Measurements from ENCODE around the gene NFKB2. TPM values are rescaled to one million over a fixed set of nuclear protein-coding genes. Genes with fewer than 3 reads are reported as not detected.

NFKB2 gene
- total RNA-seq, 1 donor from 2014 or later: 39.9 TPM

DNA sequence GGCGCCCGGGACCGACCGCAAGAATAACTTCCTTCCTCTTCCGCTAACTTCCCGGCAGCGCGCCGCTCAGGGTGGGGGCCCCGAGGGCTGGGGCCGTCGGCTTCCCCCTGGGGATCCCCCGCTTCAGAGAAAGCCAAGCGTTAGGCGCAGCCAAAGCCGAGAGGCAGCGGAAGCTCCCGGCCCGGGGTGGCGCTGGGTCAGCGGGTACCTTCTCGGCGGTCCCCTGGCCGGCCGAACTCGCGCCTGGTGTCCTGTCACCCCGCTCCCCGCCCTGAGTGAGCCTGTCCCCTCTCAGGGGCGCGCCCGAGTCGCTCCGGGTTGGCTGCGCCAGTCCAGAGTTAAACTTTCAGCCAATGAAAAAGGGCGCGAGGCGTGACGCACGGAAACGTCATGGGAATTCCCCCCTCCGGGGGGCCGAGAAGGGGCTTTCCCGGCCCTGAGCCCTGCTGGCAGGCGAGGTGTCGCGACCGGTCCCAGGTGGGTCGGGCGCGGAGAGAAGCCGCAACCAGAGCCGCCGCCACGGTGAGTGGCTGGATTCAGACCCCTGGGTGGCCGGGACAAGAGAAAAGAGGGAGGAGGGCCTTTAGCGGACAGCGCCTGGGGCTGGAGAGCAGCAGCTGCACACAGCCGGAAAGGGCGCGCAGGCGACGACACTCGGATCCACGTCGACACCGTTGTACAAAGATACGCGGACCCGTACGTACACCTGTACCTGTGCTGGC is 1.3 kb upstream of the NFKB2 start:
- FAIRE-seq: no peak
- peaks cover 2% of the 10 kb centered on the region for H3K27me3 Mint-ChIP-seq (ENCODE audit: low read depth, unreplicated experiment)
- H3K27ac ChIP-seq (ENCODE audit: low read depth, low read length): peak overlapping the region; percentile 89
- H4K20me1 ChIP-seq (ENCODE audit: insufficient read depth, low read length): no peaks in the 10 kb centered on the region
- H3K36me3 ChIP-seq (ENCODE audit: insufficient read depth, low read length): no peaks in the 10 kb centered on the region
- peak overlapping the region; percentile 90 for H3K27ac Mint-ChIP-seq (ENCODE audit: unreplicated experiment)
- H3K27me3 ChIP-seq (ENCODE audit: insufficient read depth, low read length): peaks cover 10% of the 10 kb centered on the region
- TF ChIP-seq, protein P1, sequence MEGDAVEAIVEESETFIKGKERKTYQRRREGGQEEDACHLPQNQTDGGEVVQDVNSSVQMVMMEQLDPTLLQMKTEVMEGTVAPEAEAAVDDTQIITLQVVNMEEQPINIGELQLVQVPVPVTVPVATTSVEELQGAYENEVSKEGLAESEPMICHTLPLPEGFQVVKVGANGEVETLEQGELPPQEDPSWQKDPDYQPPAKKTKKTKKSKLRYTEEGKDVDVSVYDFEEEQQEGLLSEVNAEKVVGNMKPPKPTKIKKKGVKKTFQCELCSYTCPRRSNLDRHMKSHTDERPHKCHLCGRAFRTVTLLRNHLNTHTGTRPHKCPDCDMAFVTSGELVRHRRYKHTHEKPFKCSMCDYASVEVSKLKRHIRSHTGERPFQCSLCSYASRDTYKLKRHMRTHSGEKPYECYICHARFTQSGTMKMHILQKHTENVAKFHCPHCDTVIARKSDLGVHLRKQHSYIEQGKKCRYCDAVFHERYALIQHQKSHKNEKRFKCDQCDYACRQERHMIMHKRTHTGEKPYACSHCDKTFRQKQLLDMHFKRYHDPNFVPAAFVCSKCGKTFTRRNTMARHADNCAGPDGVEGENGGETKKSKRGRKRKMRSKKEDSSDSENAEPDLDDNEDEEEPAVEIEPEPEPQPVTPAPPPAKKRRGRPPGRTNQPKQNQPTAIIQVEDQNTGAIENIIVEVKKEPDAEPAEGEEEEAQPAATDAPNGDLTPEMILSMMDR (IDR thresholded peaks at IDR 0.05; ENCODE audit: insufficient read depth, low read depth, low read length): peak; percentile 67
- no peak for TF ChIP-seq EZH2 (IDR thresholded peaks at IDR 0.05; ENCODE audit: insufficient read depth, low read length)
- H3K4me1 Mint-ChIP-seq (ENCODE audit: low read depth, unreplicated experiment): peaks cover 14% of the 10 kb centered on the region
- peak overlapping the region; percentile 74 for H3K4me3 ChIP-seq (ENCODE audit: insufficient read depth, low read depth, low read length)
- no peaks in the 10 kb centered on the region for H3K9me3 Mint-ChIP-seq (ENCODE audit: unreplicated experiment)
- H3K4me1 ChIP-seq (ENCODE audit: insufficient read depth, low read length): peaks cover 21% of the 10 kb centered on the region
- no peaks in the 10 kb centered on the region for H3K9me3 ChIP-seq (ENCODE audit: insufficient read depth, low read depth, low read length)
- H3K9ac ChIP-seq (ENCODE audit: low read length): peak overlapping the region; percentile 94
- peaks cover 13% of the 10 kb centered on the region for H3K79me2 ChIP-seq (ENCODE audit: insufficient read depth, low read length)
- H3K4me2 ChIP-seq (ENCODE audit: low read length): peak overlapping the region; percentile 100
- DNase-seq (ENCODE audit: low read depth): peak; percentile 80
- H3K4me3 Mint-ChIP-seq (ENCODE audit: unreplicated experiment): peak overlapping the region; percentile 85
- H2AFZ ChIP-seq (ENCODE audit: low read depth, low read length): peak overlapping the region; percentile 75
- H3K36me3 Mint-ChIP-seq (ENCODE audit: low read depth, unreplicated experiment): peaks cover 4% of the 10 kb centered on the region

DNA sequence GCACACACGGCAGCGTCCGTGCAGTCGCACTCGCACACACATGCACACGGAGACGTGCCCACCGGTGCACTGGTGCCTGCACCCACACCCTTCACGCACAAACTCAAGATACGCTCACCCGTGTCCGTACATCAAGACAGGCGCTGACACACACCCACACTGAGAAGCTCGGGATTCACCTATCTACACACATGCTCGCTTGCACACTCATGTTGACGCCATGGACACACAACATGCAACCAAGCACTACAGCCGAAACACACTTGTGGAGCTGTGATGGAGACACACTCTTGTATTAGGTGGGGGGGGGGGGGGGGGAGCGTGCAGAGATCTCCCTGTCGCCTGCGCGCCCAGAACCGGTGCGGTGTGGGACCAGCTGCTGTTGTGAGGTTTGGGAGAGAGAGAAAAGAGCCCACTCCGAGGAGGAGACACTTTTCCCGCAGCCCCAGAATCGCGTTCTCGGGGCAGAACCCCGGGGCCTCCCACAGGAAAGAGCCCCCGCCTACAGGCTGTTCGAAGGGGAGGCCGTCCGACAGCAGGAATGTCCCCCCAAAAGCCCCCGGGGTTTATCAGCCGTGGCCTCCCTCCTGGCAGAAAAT is 605 bp upstream of the NFKB2 start:
- Histone ChIP-seq H2AFZ (ENCODE audit: low read depth, low read length) (peak overlapping the region; percentile 75), H3K9ac (ENCODE audit: low read length) (peak overlapping the region; percentile 94)

More for the DNA sequence above, 605 bp upstream of the NFKB2 start:
- no peaks in the 10 kb centered on the region for H3K9me3 Mint-ChIP-seq (ENCODE audit: unreplicated experiment)
- H3K27me3 Mint-ChIP-seq (ENCODE audit: low read depth, unreplicated experiment): peaks cover 2% of the 10 kb centered on the region
- Histone ChIP-seq H4K20me1 (ENCODE audit: insufficient read depth, low read length) (no peaks in the 10 kb centered on the region), H3K9me3 (ENCODE audit: insufficient read depth, low read depth, low read length) (no peaks in the 10 kb centered on the region), H3K27ac (ENCODE audit: low read depth, low read length) (peak overlapping the region; percentile 89), H3K4me3 (ENCODE audit: insufficient read depth, low read depth, low read length) (peak overlapping the region; percentile 74), H3K4me1 (ENCODE audit: insufficient read depth, low read length) (peaks cover 27% of the 10 kb centered on the region), H3K4me2 (ENCODE audit: low read length) (peak overlapping the region; percentile 100), H3K79me2 (ENCODE audit: insufficient read depth, low read length) (peaks cover 13% of the 10 kb centered on the region), H3K27me3 (ENCODE audit: insufficient read depth, low read length) (peaks cover 10% of the 10 kb centered on the region), H3K36me3 (ENCODE audit: insufficient read depth, low read length) (no peaks in the 10 kb centered on the region)
- FAIRE-seq: no peak
- peak; percentile 41 for DNase-seq (ENCODE audit: low read depth)
- H3K27ac Mint-ChIP-seq (ENCODE audit: unreplicated experiment): peak overlapping the region; percentile 90
- TF ChIP-seq EZH2 (IDR thresholded peaks at IDR 0.05; ENCODE audit: insufficient read depth, low read length): no peak
- TF ChIP-seq, protein P1 (IDR thresholded peaks at IDR 0.05; ENCODE audit: insufficient read depth, low read depth, low read length): no peak
- H3K4me1 Mint-ChIP-seq (ENCODE audit: low read depth, unreplicated experiment): peaks cover 18% of the 10 kb centered on the region
- peaks cover 4% of the 10 kb centered on the region for H3K36me3 Mint-ChIP-seq (ENCODE audit: low read depth, unreplicated experiment)
- peak overlapping the region; percentile 84 for H3K4me3 Mint-ChIP-seq (ENCODE audit: unreplicated experiment)

All from astrocyte (in vitro differentiated cells and primary cell).